Smooth muscle cell (in vitro differentiated cells): Measurements from ENCODE around the gene YARS2. TPM values are rescaled to one million over a fixed set of nuclear protein-coding genes. Genes with fewer than 3 reads are reported as not detected.

Source experiments
- DNase-seq: peaks from one replicate; lab custom pipeline; 2025; ENCODE audit not compliant: unreplicated experiment; lab: John Stamatoyannopoulos, UW
- H2AFZ ChIP-seq: fragments of 200-600 bp; sonication (generic); 2 replicates; pipeline ENCODE4 v1.6.0; 2016; ENCODE audit warnings: antibody characterized with exemption, low read depth, mild to moderate bottlenecking
- H3F3A ChIP-seq: fragments of 200-600 bp; sonication (generic); 2 replicates; pipeline ENCODE4 v1.6.0; 2017; ENCODE audit warnings: antibody characterized with exemption, low read depth
- H3K27ac ChIP-seq: fragments of 200-600 bp; sonication (generic); 2 replicates; pipeline ENCODE4 v1.5.1; 2016; ENCODE audit warnings: low read depth, mild to moderate bottlenecking
- H3K27me3 ChIP-seq: fragments of 200-600 bp; sonication (generic); 2 replicates; pipeline ENCODE4 v1.6.1; 2016; ENCODE audit warnings: low read depth, mild to moderate bottlenecking
- H3K36me3 ChIP-seq: fragments of 200-600 bp; sonication (generic); 2 replicates; pipeline ENCODE4 v1.5.1; 2016; ENCODE audit warnings: low read depth
- H3K4me1 ChIP-seq: fragments of 200-600 bp; sonication (generic); 2 replicates; pipeline ENCODE4 v1.5.1; 2016; ENCODE audit warnings: low read depth
- H3K4me2 ChIP-seq: fragments of 200-600 bp; sonication (generic); 2 replicates; pipeline ENCODE4 v1.6.0; 2016; ENCODE audit warnings: mild to moderate bottlenecking
- H3K4me3 ChIP-seq: fragments of 200-600 bp; sonication (generic); 2 replicates; pipeline ENCODE4 v1.5.1; 2016; ENCODE audit warnings: mild to moderate bottlenecking
- H3K79me2 ChIP-seq: fragments of 200-600 bp; sonication (generic); 2 replicates; pipeline ENCODE4 v1.6.0; 2016; ENCODE audit warnings: low read depth, mild to moderate bottlenecking
- H3K9ac ChIP-seq: fragments of 200-600 bp; sonication (generic); 2 replicates; pipeline ENCODE4 v1.6.0; 2016; ENCODE audit warnings: low read depth
- H3K9me3 ChIP-seq: fragments of 200-600 bp; sonication (generic); replicated peaks from 2 replicates; pipeline ENCODE4 v1.5.1; 2016; ENCODE audit warnings: low read depth
- H4K20me1 ChIP-seq: fragments of 200-600 bp; sonication (generic); 2 replicates; pipeline ENCODE4 v1.6.0; 2016; ENCODE audit warnings: low read depth
- WGBS: methylation state at CpG from one replicate; pipeline ENCODE4 v1.1.7; 2016; ENCODE audit warnings: low lambda C conversion rate; 5-methylcytosine and 5-hydroxymethylcytosine counted together
- polyA plus RNA-seq: library from polyadenylated mRNA; unstranded; fragments of >200 nt; fragmentation: Nextera tagmentation; extraction: Ambion mirVana; gene quantifications from 2 replicates; pipeline ENCODE4 v1.2.1, GENCODE V29; 2016
- small RNA-seq: library from RNA; depleted of rRNA; stranded (forward); fragments of <200 nt; gene quantifications from one replicate; pipeline ENCODE3, GENCODE V24; 2014
- total RNA-seq: library from RNA; depleted of rRNA; stranded (reverse); fragments of >200 nt; gene quantifications from 2 replicates; pipeline ENCODE4 v1.2.3, GENCODE V29; 2014
- TF ChIP-seq, protein P1 (sequence below): fragments of 200-600 bp; sonication (generic); IDR thresholded peaks from 2 replicates; pipeline ENCODE4 v1.5.1; 2017; ENCODE audit warnings: borderline replicate concordance, mild to moderate bottlenecking, antibody characterized with exemption; ENCODE audit not compliant: insufficient read depth, poor library complexity, severe bottlenecking

YARS2 gene
- total and polyA plus RNA-seq, 2 experiments from 2014 or later = 25.9 to 32.6 TPM

DNA sequence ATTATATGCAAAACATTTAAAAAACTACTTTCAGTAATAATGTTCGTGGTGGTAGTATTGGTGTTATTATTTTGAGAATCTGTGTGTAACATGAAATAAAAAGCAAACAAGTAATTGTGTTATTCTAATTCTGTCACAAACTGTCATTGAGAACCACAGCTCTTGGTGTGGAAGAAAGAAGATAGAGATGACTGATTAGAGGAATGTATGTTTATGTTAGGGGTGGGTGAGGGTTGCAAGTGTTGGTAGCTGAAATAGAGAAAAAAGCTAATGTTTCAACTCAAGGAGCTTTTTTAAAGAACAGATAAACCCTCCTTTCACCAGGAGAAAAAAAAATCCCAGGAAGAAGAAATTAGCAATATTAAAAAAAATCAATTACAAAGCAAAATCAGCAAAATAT lies 58.3 kb downstream of the YARS2 start:
- Histone ChIP-seq H3K79me2 (peaks cover 74% of the 10 kb centered on the region), H3K27me3 (no peaks in the 10 kb centered on the region), H3K27ac (no peak overlapping the region), H3K4me2 (no peak overlapping the region), H2AFZ (no peak overlapping the region), H3K4me3 (no peak overlapping the region), H4K20me1 (peaks cover 52% of the 10 kb centered on the region), H3K9me3 (no peaks in the 10 kb centered on the region), H3K9ac (no peak overlapping the region), H3F3A (no peaks in the 10 kb centered on the region), H3K4me1 (no peaks in the 10 kb centered on the region), H3K36me3 (peaks cover 3% of the 10 kb centered on the region)
- DNase-seq = no peak
- TF ChIP-seq, protein P1, sequence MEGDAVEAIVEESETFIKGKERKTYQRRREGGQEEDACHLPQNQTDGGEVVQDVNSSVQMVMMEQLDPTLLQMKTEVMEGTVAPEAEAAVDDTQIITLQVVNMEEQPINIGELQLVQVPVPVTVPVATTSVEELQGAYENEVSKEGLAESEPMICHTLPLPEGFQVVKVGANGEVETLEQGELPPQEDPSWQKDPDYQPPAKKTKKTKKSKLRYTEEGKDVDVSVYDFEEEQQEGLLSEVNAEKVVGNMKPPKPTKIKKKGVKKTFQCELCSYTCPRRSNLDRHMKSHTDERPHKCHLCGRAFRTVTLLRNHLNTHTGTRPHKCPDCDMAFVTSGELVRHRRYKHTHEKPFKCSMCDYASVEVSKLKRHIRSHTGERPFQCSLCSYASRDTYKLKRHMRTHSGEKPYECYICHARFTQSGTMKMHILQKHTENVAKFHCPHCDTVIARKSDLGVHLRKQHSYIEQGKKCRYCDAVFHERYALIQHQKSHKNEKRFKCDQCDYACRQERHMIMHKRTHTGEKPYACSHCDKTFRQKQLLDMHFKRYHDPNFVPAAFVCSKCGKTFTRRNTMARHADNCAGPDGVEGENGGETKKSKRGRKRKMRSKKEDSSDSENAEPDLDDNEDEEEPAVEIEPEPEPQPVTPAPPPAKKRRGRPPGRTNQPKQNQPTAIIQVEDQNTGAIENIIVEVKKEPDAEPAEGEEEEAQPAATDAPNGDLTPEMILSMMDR = no peak
- 89% methylated on average over 1 of the region's 1 CpG for WGBS

Small RNAs within 50 kb of the gene (small RNA-seq; reads per million reads assigned to genes)
- not detected for gene RF00019

Other genes starting within 250 kb of the YARS2 start
- gene DNM1L, start 76.6 kb downstream of the YARS2 start, total RNA-seq = 56.3 and 88.1 TPM in 2 replicates
- gene DNM1L, start 76.6 kb downstream of the YARS2 start, polyA plus RNA-seq = 33.6 and 42.3 TPM in 2 replicates
- gene PKP2, start 140.9 kb upstream of the YARS2 start, total RNA-seq = 18.4 and 22.3 TPM in 2 replicates
- 7.3 and 21.5 TPM in 2 replicates for gene PKP2, start 140.9 kb upstream of the YARS2 start, polyA plus RNA-seq